Cerebellar cortex (tissue), 1 donor: ENCODE measurements around the gene LRRC8A.
A peak's percentile ranks its signal among the peaks of the same experiment; 100 is the strongest.
"Not testable (repeated sequence)": the region's sequence is repeated elsewhere in the genome, so short reads cannot be mapped to it uniquely, and the experiment has no call there.

Experiments
- DNase-seq: peaks from one replicate; pipeline ENCODE4 v3.0.0-alpha.2; 2015; ENCODE audit warnings: low spot score

The LRRC8A gene

GRCh38 chr9:128881884-128882676 lies at the start of gene LRRC8A, which contains the start of gene KYAT1:
LRRC8A (plus strand) TSS chr9:128882133; CDS start chr9:128907165, 25,032 bp downstream.
KYAT1 (minus strand) TSS chr9:128881950; CDS start chr9:128845405, 36,545 bp downstream.
- DNase-seq: peak; percentile 97

- no peak for DNase-seq
These were observed 48.2 kb upstream of the LRRC8A start for GRCh38 chr9:128833696-128834095.

- no peak for DNase-seq
These were observed 46.4 kb upstream of the LRRC8A start for GRCh38 chr9:128835246-128836210.

- no peak for DNase-seq
These were observed 45.3 kb upstream of the LRRC8A start for GRCh38 chr9:128836509-128837145.

GRCh38 chr9:128838338-128838737 lies 43.6 kb upstream of the LRRC8A start:
- no peak for DNase-seq

- no peak for DNase-seq
These were observed 41.4 kb upstream of the LRRC8A start for GRCh38 chr9:128840524-128840923.

GRCh38 chr9:128841694-128842492 lies 40.0 kb upstream of the LRRC8A start:
- DNase-seq: no peak

- not testable (repeated sequence) for DNase-seq
These were observed 38.8 kb upstream of the LRRC8A start for GRCh38 chr9:128843171-128843570.

- DNase-seq: peak; percentile 25
These were observed 36.6 kb upstream of the LRRC8A start for GRCh38 chr9:128845186-128845931.

- no peak for DNase-seq
These were observed 35.3 kb upstream of the LRRC8A start for GRCh38 chr9:128846680-128847030.

- no peak for DNase-seq
These were observed 34.1 kb upstream of the LRRC8A start for GRCh38 chr9:128847803-128848202.

- not testable (repeated sequence) for DNase-seq
These were observed 30.9 kb upstream of the LRRC8A start for GRCh38 chr9:128851024-128851423.

GRCh38 chr9:128851779-128852600 lies 29.9 kb upstream of the LRRC8A start:
- DNase-seq: peak; percentile 59

GRCh38 chr9:128852646-128853045 lies 29.3 kb upstream of the LRRC8A start:
- DNase-seq: not testable (repeated sequence)

GRCh38 chr9:128854454-128854853 lies 27.5 kb upstream of the LRRC8A start:
- not testable (repeated sequence) for DNase-seq

GRCh38 chr9:128858476-128858875 lies 23.5 kb upstream of the LRRC8A start:
- not testable (repeated sequence) for DNase-seq

- DNase-seq: no peak
These were observed 21.0 kb upstream of the LRRC8A start for GRCh38 chr9:128860937-128861336.

- no peak for DNase-seq
These were observed 20.4 kb upstream of the LRRC8A start for GRCh38 chr9:128861501-128861900.

GRCh38 chr9:128862401-128862851 lies 19.5 kb upstream of the LRRC8A start:
- DNase-seq: peak; percentile 27

- peak; percentile 71 for DNase-seq
These were observed 18.3 kb upstream of the LRRC8A start for GRCh38 chr9:128863647-128864046.
